ENCODE data around the gene ALDOA. TPM values are rescaled to one million over a fixed set of nuclear protein-coding genes. Genes with fewer than 3 reads are reported as not detected.
A peak's percentile ranks its signal among the peaks of the same experiment; 100 is the strongest.
"Not testable (repeated sequence)": the region's sequence is repeated elsewhere in the genome, so short reads cannot be mapped to it uniquely, and the experiment has no call there.

ALDOA gene
- total RNA-seq, 2 donors from 2014 or later, result 2,869 to 3,626 TPM

DNA sequence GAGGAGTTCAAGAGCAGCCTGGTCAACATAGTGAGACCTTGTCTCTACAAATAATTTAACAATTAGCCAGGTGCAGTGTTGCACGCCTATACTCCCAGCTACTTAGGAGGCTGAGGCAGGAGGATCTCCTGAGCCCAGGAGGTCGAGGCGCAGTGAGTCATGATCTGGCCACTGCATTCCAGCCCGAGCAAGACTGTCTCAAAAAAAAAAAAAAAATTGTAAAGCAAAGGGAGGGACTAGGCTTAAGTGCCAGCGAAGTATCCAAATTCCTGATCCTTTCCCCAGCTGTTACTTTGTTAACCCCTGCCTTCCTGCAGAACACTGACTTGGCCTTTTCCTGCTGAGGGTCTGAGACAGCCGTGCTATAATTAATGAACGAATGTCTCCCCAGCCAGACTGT is 45.1 kb downstream of the ALDOA start:
- H3K27ac ChIP-seq, result no peak overlapping the region
- no peak overlapping the region for H3K4me3 ChIP-seq
- peaks cover 31% of the 10 kb centered on the region for H3K36me3 ChIP-seq
- H3K4me1 ChIP-seq, result no peaks in the 10 kb centered on the region
- DNase-seq (ENCODE audit: low spot score), result no peak
- TF ChIP-seq CTCF (IDR thresholded peaks at IDR 0.05), result no peak
- H3K9me3 ChIP-seq, result no peaks in the 10 kb centered on the region
- no peaks in the 10 kb centered on the region for H3K27me3 ChIP-seq

- peak in 1 of 2 donors; percentile 68 for TF ChIP-seq CTCF (IDR thresholded peaks at IDR 0.05)
- DNase-seq (ENCODE audit: low spot score), result no peak
- Histone ChIP-seq H3K4me3 (no peak overlapping the region), H3K27ac (no peak overlapping the region), H3K4me1 (no peaks in the 10 kb centered on the region), H3K36me3 (peaks cover 44% of the 10 kb centered on the region), H3K27me3 (no peaks in the 10 kb centered on the region), H3K9me3 (no peaks in the 10 kb centered on the region)
Measured at GRCh38 chr16:30112197-30113030, 46.9 kb downstream of the ALDOA start.

- Histone ChIP-seq H3K4me3 (no peak within 1 kb of the TSS), H3K4me1 (no peaks in the 10 kb centered on the region), H3K36me3 (peaks cover 44% of the 10 kb centered on the region), H3K9me3 (no peaks in the 10 kb centered on the region), H3K27me3 (no peaks in the 10 kb centered on the region), H3K27ac (no peak within 1 kb of the TSS)
- DNase-seq (ENCODE audit: low spot score), result no peak
- TF ChIP-seq CTCF (IDR thresholded peaks at IDR 0.05), result no peak
Measured at GRCh38 chr16:30113031-30113710, 47.6 kb downstream of the ALDOA start, which contains the start of gene GDPD3. GDPD3 (minus strand) TSS chr16:30113537; CDS start chr16:30113478, 59 bp downstream.

- DNase-seq (ENCODE audit: low spot score), result no peak
- H3K4me1 ChIP-seq, result no peaks in the 10 kb centered on the region
- no peak overlapping the region for H3K27ac ChIP-seq
- TF ChIP-seq CTCF (IDR thresholded peaks at IDR 0.05), result no peak
- no peaks in the 10 kb centered on the region for H3K9me3 ChIP-seq
- H3K36me3 ChIP-seq, result peaks cover 46% of the 10 kb centered on the region
- no peak overlapping the region for H3K4me3 ChIP-seq
- H3K27me3 ChIP-seq, result no peaks in the 10 kb centered on the region
Measured at GRCh38 chr16:30113711-30114333, 48.3 kb downstream of the ALDOA start.

DNA sequence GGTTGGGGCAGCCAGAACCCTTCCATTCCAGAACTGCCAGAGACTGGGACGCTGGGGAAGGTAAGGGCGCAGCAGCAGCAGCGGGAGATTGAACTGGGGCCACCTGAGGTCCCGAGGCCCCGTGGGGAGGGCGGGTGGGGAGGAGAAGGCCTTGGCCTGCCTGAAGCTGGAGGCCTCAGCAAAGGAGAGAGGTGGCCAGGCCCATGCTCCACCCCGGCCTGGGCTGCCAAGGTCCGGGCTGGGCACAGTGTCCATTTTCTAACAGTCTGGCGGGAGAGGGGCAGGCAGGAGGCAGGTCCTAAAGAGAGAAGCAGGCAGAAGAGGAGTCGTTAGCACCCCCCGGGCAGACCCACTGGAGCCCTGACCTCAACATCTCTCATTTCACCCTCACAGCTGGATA is 48.9 kb downstream of the ALDOA start:
- H3K36me3 ChIP-seq, result peaks cover 52% of the 10 kb centered on the region
- H3K4me1 ChIP-seq, result no peaks in the 10 kb centered on the region
- no peak overlapping the region for H3K27ac ChIP-seq
- no peak for DNase-seq (ENCODE audit: low spot score)
- TF ChIP-seq CTCF (IDR thresholded peaks at IDR 0.05), result no peak
- no peaks in the 10 kb centered on the region for H3K9me3 ChIP-seq
- H3K27me3 ChIP-seq, result no peaks in the 10 kb centered on the region
- H3K4me3 ChIP-seq, result no peak overlapping the region

GRCh38 chr16:30114833-30115232 is 49.3 kb downstream of the ALDOA start:
- H3K36me3 ChIP-seq, result peaks cover 56% of the 10 kb centered on the region
- H3K27ac ChIP-seq, result not testable (repeated sequence)

More at GRCh38 chr16:30114833-30115232, 49.3 kb downstream of the ALDOA start:
- not testable (repeated sequence) for DNase-seq (ENCODE audit: low spot score); H3K4me3 ChIP-seq; H3K9me3 ChIP-seq; H3K4me1 ChIP-seq; H3K27me3 ChIP-seq

Measured in right atrium auricular region (tissue), 2 donors.